ENCODE results near the gene EFNB2. TPM values are rescaled to one million over a fixed set of nuclear protein-coding genes. Genes with fewer than 3 reads are reported as not detected.

The EFNB2 gene
- total and polyA plus RNA-seq, 2 donors, result 13.8 to 17.1 TPM

- no peaks in the 10 kb centered on the region for H3K9me3 ChIP-seq (ENCODE audit: control insufficient read depth in 2 of 2, insufficient read depth in 1 of 2, low read length in 1 of 2)
- H3K4me1 ChIP-seq (ENCODE audit: control insufficient read depth in 2 of 2, insufficient read depth in 2 of 2, low read length in 2 of 2), result peaks cover 0 to 3% of the 10 kb centered on the region in 2 donors
- no peak overlapping the region for H3K4me3 ChIP-seq (ENCODE audit: low read length in 2 of 2)
- 85% methylated on average over 7 of the region's 7 CpGs for WGBS
- DNase-seq (ENCODE audit: low read depth in 6 of 9, low spot score in 9 of 9), result no peak
- no peaks in the 10 kb centered on the region for H3K36me3 ChIP-seq (ENCODE audit: control insufficient read depth in 2 of 2, insufficient read depth in 2 of 2, low read length in 1 of 2)
- peak overlapping the region in 1 of 2 donors; percentile 61 for H3K27ac ChIP-seq (ENCODE audit: low read depth in 1 of 2, low read length in 1 of 2)
- H3K27me3 ChIP-seq (ENCODE audit: control insufficient read depth in 2 of 2, insufficient read depth in 1 of 2, low read length in 1 of 2), result peaks cover 0 to 2% of the 10 kb centered on the region in 2 donors
Observed at GRCh38 chr13:106522898-106523525, 12.4 kb downstream of the EFNB2 start.

DNA sequence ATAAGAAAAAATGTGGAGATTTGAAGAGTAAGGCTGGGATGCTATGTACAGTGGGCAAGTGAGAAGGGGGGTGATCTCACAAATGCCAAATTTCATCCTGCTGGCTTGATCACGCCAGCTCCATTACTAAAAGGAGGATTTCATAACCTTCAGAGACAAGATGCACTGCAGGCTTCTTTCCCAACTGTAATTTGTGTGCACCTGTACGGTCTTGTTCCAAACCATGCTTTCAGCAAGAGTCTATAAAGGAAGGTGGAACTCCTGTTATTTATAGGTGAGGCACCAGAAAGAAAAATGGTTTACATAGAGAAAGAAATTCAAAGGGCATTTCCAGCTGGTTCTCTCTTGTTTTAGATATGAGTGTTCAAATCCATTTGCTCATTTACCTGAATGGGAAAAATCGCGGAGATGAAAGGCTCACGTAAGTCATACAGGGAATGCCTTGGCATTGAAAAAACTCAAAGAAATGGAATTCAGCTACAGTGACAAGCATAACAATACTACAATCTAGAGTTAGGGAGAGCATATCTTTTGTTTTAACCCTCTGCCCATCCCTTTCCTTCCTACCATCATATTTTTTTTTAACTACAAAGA, 13.3 kb downstream of the EFNB2 start:
- Histone ChIP-seq H3K36me3 (ENCODE audit: control insufficient read depth in 2 of 2, insufficient read depth in 2 of 2, low read length in 1 of 2) (no peaks in the 10 kb centered on the region), H3K4me3 (ENCODE audit: low read length in 2 of 2) (no peak overlapping the region), H3K27ac (ENCODE audit: low read depth in 1 of 2, low read length in 1 of 2) (peak overlapping the region in 1 of 2 donors; percentile 61), H3K4me1 (ENCODE audit: control insufficient read depth in 2 of 2, insufficient read depth in 2 of 2, low read length in 2 of 2) (peaks cover 0 to 6% of the 10 kb centered on the region in 2 donors), H3K9me3 (ENCODE audit: control insufficient read depth in 2 of 2, insufficient read depth in 1 of 2, low read length in 1 of 2) (no peaks in the 10 kb centered on the region), H3K27me3 (ENCODE audit: control insufficient read depth in 2 of 2, insufficient read depth in 1 of 2, low read length in 1 of 2) (peaks cover 0 to 2% of the 10 kb centered on the region in 2 donors)
- WGBS, result 95% methylated on average over 5 of the region's 5 CpGs
- DNase-seq (ENCODE audit: low read depth in 6 of 9, low spot score in 9 of 9), result no peak

DNA sequence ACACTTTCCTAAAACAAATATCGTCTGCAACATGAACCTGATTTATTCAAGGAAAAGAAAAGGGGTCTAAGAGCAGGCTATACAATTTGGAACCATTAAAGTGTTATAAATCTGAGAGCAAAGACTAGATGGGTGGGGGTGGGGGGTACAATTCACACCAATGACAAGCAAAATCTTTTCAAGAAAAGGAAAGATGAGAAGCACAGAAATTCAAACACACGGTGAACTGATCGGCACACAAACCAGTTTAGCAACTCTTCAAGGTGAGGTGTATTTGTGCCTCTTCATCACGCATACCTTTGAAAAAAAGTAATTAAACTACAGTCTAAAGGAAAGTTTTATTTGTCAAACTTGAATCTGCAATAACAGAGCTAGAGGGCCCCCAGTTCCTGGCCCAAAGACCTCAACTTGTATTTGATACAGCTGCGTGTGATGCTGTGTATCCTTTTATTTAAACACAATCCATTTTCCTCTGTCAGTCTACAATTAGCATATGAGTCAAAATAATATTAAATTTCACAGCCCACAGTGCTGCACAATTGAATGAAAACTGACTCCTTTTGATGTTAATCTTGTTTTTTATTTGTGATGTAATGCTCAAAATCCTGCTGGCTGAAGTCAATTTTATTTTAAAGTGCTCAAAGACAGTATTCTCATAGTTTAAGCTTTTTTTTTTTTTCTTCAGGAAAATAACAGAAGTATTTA, 14.2 kb downstream of the EFNB2 start:
- peak overlapping the region in 1 of 2 donors; percentile 61 for H3K27ac ChIP-seq (ENCODE audit: low read depth in 1 of 2, low read length in 1 of 2)
- no peak overlapping the region for H3K4me3 ChIP-seq (ENCODE audit: low read length in 2 of 2)
- DNase-seq (ENCODE audit: low read depth in 6 of 9, low spot score in 9 of 9), result no peak
- 75% methylated on average over 5 of the region's 5 CpGs for WGBS
- H3K9me3 ChIP-seq (ENCODE audit: control insufficient read depth in 2 of 2, insufficient read depth in 1 of 2, low read length in 1 of 2), result no peaks in the 10 kb centered on the region
- H3K27me3 ChIP-seq (ENCODE audit: control insufficient read depth in 2 of 2, insufficient read depth in 1 of 2, low read length in 1 of 2), result peaks cover 0 to 2% of the 10 kb centered on the region in 2 donors
- H3K4me1 ChIP-seq (ENCODE audit: control insufficient read depth in 2 of 2, insufficient read depth in 2 of 2, low read length in 2 of 2), result peaks cover 0 to 12% of the 10 kb centered on the region in 2 donors
- no peaks in the 10 kb centered on the region for H3K36me3 ChIP-seq (ENCODE audit: control insufficient read depth in 2 of 2, insufficient read depth in 2 of 2, low read length in 1 of 2)

- no peak for DNase-seq (ENCODE audit: low read depth in 6 of 9, low spot score in 9 of 9)
- peaks cover 0 to 15% of the 10 kb centered on the region in 2 donors for H3K4me1 ChIP-seq (ENCODE audit: control insufficient read depth in 2 of 2, insufficient read depth in 2 of 2, low read length in 2 of 2)
- peaks cover 0 to 2% of the 10 kb centered on the region in 2 donors for H3K27me3 ChIP-seq (ENCODE audit: control insufficient read depth in 2 of 2, insufficient read depth in 1 of 2, low read length in 1 of 2)
- H3K4me3 ChIP-seq (ENCODE audit: low read length in 2 of 2), result no peak overlapping the region
- H3K36me3 ChIP-seq (ENCODE audit: control insufficient read depth in 2 of 2, insufficient read depth in 2 of 2, low read length in 1 of 2), result no peaks in the 10 kb centered on the region
- peak overlapping the region in 1 of 2 donors; percentile 63 for H3K27ac ChIP-seq (ENCODE audit: low read depth in 1 of 2, low read length in 1 of 2)
- no peaks in the 10 kb centered on the region for H3K9me3 ChIP-seq (ENCODE audit: control insufficient read depth in 2 of 2, insufficient read depth in 1 of 2, low read length in 1 of 2)
- WGBS, result 84% methylated on average over 12 of the region's 12 CpGs
Observed at GRCh38 chr13:106520251-106521054, 15.0 kb downstream of the EFNB2 start.

DNA sequence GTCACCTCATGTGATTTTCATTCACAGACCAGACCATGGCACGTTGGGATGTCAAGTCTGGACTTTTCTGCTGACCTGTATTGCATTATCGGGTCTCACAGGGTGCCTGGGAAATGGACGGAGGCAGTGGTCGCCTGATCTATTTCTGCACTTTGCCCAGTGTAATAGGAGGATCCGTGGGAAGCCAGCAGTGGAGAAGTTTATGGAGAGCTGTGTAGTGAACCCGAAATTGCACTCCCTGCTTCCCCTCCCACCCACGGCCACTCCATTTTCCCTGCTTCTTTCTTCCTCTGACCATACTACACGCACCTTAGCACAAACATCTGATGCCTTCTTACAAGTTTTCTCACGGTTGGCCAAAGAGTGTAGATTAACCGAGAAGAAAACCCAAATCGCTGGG, 16.9 kb downstream of the EFNB2 start:
- Histone ChIP-seq H3K27me3 (ENCODE audit: control insufficient read depth in 2 of 2, insufficient read depth in 1 of 2, low read length in 1 of 2) (peaks cover 0 to 2% of the 10 kb centered on the region in 2 donors), H3K4me1 (ENCODE audit: control insufficient read depth in 2 of 2, insufficient read depth in 2 of 2, low read length in 2 of 2) (peaks cover 0 to 15% of the 10 kb centered on the region in 2 donors), H3K27ac (ENCODE audit: low read depth in 1 of 2, low read length in 1 of 2) (peak overlapping the region; percentile 33 to 56), H3K4me3 (ENCODE audit: low read length in 2 of 2) (no peak overlapping the region), H3K9me3 (ENCODE audit: control insufficient read depth in 2 of 2, insufficient read depth in 1 of 2, low read length in 1 of 2) (no peaks in the 10 kb centered on the region), H3K36me3 (ENCODE audit: control insufficient read depth in 2 of 2, insufficient read depth in 2 of 2, low read length in 1 of 2) (no peaks in the 10 kb centered on the region)
- WGBS, result 91% methylated on average over 11 of the region's 11 CpGs
- DNase-seq (ENCODE audit: low read depth in 6 of 9, low spot score in 9 of 9), result no peak

GRCh38 chr13:106517109-106517847, 18.2 kb downstream of the EFNB2 start:
- Histone ChIP-seq H3K27ac (ENCODE audit: low read depth in 1 of 2, low read length in 1 of 2) (peak overlapping the region in 1 of 2 donors; percentile 0), H3K9me3 (ENCODE audit: control insufficient read depth in 2 of 2, insufficient read depth in 1 of 2, low read length in 1 of 2) (no peaks in the 10 kb centered on the region), H3K4me1 (ENCODE audit: control insufficient read depth in 2 of 2, insufficient read depth in 2 of 2, low read length in 2 of 2) (peaks cover 0 to 12% of the 10 kb centered on the region in 2 donors), H3K36me3 (ENCODE audit: control insufficient read depth in 2 of 2, insufficient read depth in 2 of 2, low read length in 1 of 2) (no peaks in the 10 kb centered on the region), H3K4me3 (ENCODE audit: low read length in 2 of 2) (no peak overlapping the region), H3K27me3 (ENCODE audit: control insufficient read depth in 2 of 2, insufficient read depth in 1 of 2, low read length in 1 of 2) (no peaks in the 10 kb centered on the region)
- DNase-seq (ENCODE audit: low read depth in 6 of 9, low spot score in 9 of 9), result no peak
- WGBS, result 95% methylated on average over 4 of the region's 4 CpGs

DNA sequence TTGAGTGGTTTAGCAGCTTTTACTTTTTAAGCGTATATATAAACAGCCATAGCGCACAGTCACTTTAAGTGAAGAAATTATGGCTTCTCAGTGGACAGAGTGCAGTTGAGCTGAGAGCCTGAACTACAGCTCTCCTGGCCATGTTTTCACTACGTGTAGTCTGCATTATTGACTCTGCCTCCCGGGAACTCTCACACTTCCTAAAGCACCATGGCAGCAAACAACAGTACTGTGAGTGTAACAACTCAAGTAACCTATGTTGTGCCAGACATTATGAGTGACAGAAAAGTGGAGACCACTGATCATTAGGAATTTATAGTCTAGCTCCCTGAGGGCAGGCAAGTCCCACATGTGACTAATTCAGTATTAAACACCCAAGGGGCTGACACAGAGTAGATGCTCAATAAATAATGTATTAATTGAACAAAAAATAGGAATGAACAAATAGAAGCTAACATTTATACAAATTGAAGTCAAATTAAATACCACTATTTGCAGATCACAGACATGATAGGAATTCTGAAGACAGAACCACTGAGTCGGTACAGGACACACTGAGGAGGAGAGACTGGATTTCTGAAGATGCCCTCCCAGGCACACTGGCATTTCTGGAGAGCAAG, 19.7 kb downstream of the EFNB2 start:
- no peak overlapping the region for H3K4me3 ChIP-seq (ENCODE audit: low read length in 2 of 2)
- H3K27ac ChIP-seq (ENCODE audit: low read depth in 1 of 2, low read length in 1 of 2), result no peak overlapping the region
- H3K9me3 ChIP-seq (ENCODE audit: control insufficient read depth in 2 of 2, insufficient read depth in 1 of 2, low read length in 1 of 2), result no peaks in the 10 kb centered on the region
- H3K27me3 ChIP-seq (ENCODE audit: control insufficient read depth in 2 of 2, insufficient read depth in 1 of 2, low read length in 1 of 2), result no peaks in the 10 kb centered on the region
- WGBS, result 98% methylated on average over 5 of the region's 5 CpGs
- no peak for DNase-seq (ENCODE audit: low read depth in 6 of 9, low spot score in 9 of 9)
- no peaks in the 10 kb centered on the region for H3K36me3 ChIP-seq (ENCODE audit: control insufficient read depth in 2 of 2, insufficient read depth in 2 of 2, low read length in 1 of 2)
- peaks cover 0 to 12% of the 10 kb centered on the region in 2 donors for H3K4me1 ChIP-seq (ENCODE audit: control insufficient read depth in 2 of 2, insufficient read depth in 2 of 2, low read length in 2 of 2)

DNA sequence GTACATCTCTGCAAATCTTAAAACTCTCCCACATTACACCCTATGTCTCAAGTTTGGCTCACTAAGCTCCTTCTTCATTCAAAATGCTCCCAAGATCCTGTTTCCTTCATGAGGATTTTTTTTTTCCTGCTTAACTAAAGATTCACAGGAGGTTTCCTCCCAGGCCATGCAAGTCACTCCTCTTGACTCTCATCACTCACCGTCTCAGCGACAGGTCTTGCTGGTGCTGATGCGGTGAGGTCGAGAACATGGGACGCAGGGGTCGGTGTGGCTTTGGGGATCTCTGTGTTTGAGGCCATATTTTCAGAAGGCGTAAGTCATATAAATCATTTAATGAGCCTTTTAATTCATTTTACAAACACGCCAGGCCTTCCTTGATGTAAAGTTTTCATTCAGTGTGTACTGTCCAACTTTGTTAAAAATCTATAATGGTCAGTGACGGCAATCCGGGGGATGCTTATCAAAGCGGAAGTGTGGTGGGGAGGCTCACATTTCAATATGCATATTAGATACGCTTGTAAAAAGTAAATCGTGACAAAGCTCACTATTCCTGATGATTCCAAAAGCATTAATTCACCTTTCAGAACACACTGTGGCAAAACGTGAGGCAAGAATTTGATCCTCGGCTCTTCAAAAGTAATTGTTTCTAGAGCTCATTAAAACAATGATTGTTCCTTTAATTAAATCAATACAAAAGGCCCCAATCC, 20.4 kb downstream of the EFNB2 start:
- 97% methylated on average over 15 of the region's 15 CpGs for WGBS
- no peak overlapping the region for H3K27ac ChIP-seq (ENCODE audit: low read depth in 1 of 2, low read length in 1 of 2)
- DNase-seq (ENCODE audit: low read depth in 6 of 9, low spot score in 9 of 9), result no peak

More for the DNA sequence above, 20.4 kb downstream of the EFNB2 start:
- Histone ChIP-seq H3K27me3 (ENCODE audit: control insufficient read depth in 2 of 2, insufficient read depth in 1 of 2, low read length in 1 of 2) (no peaks in the 10 kb centered on the region), H3K9me3 (ENCODE audit: control insufficient read depth in 2 of 2, insufficient read depth in 1 of 2, low read length in 1 of 2) (no peaks in the 10 kb centered on the region), H3K4me1 (ENCODE audit: control insufficient read depth in 2 of 2, insufficient read depth in 2 of 2, low read length in 2 of 2) (peaks cover 0 to 12% of the 10 kb centered on the region in 2 donors), H3K4me3 (ENCODE audit: low read length in 2 of 2) (no peak overlapping the region), H3K36me3 (ENCODE audit: control insufficient read depth in 2 of 2, insufficient read depth in 2 of 2, low read length in 1 of 2) (no peaks in the 10 kb centered on the region)
